ENCODE data around the gene BCO1. TPM values are rescaled to one million over a fixed set of nuclear protein-coding genes. Genes with fewer than 3 reads are reported as not detected.

The BCO1 gene
- total RNA-seq, 1 donor from 2014 or later, result not detected

DNA sequence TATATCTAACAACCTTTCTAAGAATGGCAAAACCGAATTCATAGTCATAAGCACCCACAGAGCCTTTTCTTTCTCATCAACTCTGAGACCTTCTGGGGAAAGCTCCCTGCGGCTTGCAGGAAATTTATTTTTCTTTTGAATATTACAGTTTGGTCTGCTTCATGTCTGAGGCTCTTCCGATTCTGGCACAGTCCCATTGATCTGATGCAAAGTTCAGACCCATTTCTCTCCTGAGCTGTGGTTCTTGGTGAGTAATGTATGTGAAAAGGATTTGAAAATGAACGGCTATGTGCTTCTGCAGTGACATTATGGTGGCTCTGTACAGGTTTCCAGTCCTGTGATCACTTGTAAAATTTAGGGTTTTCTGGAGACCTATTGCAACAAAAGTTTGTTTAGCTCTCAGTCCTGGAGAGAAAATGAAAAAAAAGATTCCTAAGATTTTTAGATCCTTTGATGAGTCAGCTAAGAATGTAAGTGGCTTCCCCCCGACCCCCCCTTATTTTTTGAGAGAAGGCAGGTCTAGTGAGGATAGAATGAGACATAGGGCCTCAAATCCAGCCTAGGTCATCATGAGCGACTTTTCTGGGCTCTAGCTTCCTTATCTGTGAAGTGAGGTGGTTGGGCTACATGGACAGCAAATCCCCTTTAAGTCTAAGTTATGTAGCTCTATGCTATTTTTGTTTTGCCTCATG is 80.9 kb downstream of the BCO1 start:
- peak; percentile 12 for DNase-seq

DNA sequence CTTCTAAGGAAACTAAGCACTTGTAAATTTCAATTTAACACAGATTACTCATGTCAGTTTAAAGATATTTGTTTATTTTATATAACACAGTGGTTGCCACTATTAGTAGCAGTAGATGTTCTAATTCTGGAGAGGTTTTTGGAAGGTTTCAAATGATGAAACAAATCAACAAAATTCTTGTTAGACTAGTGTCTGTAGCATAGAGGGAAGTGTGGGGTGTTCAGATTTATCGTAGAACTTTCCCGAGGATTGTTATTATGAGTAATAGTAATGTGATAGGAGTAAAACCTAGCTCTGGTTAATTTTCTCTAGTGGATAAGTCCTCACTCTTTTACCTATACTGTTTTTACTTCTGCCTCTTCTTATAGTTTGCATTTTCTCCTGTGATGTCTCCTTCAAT is 82.5 kb downstream of the BCO1 start:
- DNase-seq, result no peak

DNA sequence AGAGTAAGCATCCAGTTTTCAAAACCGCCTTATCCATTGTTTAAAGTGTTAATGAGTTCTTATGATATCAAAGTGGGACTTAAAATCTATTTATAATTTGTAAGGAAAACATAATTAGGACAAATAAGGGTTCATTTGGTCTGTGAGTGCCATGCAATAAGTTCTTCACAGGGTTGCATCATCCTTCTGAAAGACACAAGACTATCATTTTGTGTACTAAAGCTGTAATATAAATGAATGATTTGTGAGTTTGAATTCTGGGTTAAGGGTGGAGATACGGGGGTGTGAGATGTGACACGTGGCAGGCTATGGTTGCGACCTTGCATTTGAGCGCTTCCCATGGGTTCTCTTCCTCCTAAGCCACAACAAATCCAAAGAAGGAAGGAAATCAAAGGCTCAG is 83.0 kb downstream of the BCO1 start:
- DNase-seq, result no peak

DNA sequence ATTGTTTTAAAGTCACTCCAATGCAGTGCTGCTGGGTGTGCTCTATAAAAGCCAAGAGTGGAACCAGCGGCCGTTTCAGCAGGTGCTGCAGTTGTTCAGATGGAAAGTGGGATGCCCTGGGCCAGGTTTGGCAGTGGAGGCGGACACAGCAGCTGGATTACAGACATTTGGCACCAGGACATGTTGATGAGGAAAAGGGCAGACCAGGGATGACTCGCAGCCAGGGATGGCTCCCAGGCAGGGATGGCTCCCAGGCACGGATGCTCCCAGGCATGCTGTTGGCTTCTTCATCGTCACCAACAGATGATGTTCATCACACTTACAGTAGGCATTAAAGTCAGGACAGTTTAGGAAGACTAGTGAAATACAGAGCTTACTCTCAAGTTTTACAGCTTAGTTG is 86.3 kb downstream of the BCO1 start:
- DNase-seq, result no peak

DNA sequence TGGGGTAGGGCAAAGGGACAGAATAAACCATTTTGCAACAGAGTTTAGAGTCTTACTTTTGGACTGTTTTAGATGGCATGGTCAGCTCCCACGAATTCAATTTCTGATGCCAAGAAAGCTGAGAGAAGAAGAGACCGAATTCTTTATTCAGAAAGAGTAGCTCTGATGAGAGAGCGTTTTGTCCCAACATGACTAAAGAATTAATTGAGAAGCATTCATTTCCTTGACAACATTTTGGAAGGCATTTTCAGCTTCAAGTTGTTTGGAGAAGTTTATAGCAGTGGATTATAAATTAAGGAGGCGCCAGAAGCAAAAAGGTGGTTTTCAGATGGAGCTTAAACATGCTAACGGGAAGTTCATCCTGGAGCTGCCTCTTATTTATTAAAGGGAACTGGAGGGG is 88.5 kb downstream of the BCO1 start:
- DNase-seq, result no peak

- DNase-seq, result no peak
These were observed 89.1 kb downstream of the BCO1 start for GRCh38 chr16:81327447-81328196.

- no peak for DNase-seq
These were observed 91.5 kb downstream of the BCO1 start for GRCh38 chr16:81329947-81330346.

- DNase-seq, result no peak
These were observed 94.9 kb downstream of the BCO1 start for GRCh38 chr16:81333356-81333755.

GRCh38 chr16:81335669-81336068 is 97.2 kb downstream of the BCO1 start:
- no peak for DNase-seq

GRCh38 chr16:81337097-81337496 is 98.6 kb downstream of the BCO1 start:
- no peak for DNase-seq

Other genes with a start within 250 kb of the BCO1 start
- 35.7 and 47.4 TPM in 2 replicates for gene CMC2, start 231.8 kb upstream of the BCO1 start, total RNA-seq
- 57.2 and 101 TPM in 2 replicates for gene CENPN, start 231.5 kb upstream of the BCO1 start, total RNA-seq
- 40.0 and 43.9 TPM in 2 replicates for gene ATMIN, start 202.8 kb upstream of the BCO1 start, total RNA-seq
- 0.23 and 0.51 TPM in 2 replicates for gene C16orf46, start 161.5 kb upstream of the BCO1 start, total RNA-seq
- gene GCSH, start 142.3 kb upstream of the BCO1 start, total RNA-seq, result 9.2 and 29.8 TPM in 2 replicates
- gene GAN, start 76.3 kb downstream of the BCO1 start, total RNA-seq, result 10.7 and 11.3 TPM in 2 replicates
- gene CMIP, start 206.1 kb downstream of the BCO1 start, total RNA-seq, result 39.0 and 64.7 TPM in 2 replicates